ENCODE results near the gene SELENOO. TPM values are rescaled to one million over a fixed set of nuclear protein-coding genes. Genes with fewer than 3 reads are reported as not detected.

SELENOO gene
- total and polyA plus RNA-seq, 2 of the 13 experiments (the other 11 are each of a cell fraction or from before 2014, with no cell fraction given) = 14.4 to 19.0 TPM

DNA sequence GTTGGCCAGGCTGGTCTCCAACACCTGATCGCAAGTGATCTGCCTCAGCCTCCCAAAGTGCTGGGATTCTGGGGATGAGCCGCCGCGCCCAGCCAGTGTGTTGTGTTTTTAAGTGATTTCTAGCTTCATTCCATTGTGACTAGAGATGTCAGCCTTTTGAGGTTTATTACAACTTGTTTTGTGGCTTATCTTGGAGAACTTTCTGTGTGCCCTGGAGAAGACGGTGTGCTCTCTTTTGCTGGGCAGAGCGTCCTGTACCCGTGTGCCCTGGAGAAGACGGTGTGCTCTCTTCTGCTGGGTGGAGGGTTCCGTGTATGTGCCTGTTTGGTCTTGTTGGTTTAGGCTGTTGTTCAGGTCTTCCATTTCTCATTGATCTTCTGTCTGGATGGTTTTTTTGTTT, 12.5 kb downstream of the SELENOO start:
- Histone ChIP-seq H3K4me2 (ENCODE audit: low read depth, low read length) (no peak overlapping the region), H3K4me1 (ENCODE audit: insufficient read depth, low read length) (no peaks in the 10 kb centered on the region), H3K9me3 (ENCODE audit: low read length) (no peaks in the 10 kb centered on the region), H4K20me1 (ENCODE audit: insufficient read depth, low read length) (peaks cover 5% of the 10 kb centered on the region), H3K9ac (ENCODE audit: insufficient read depth, low read depth, low read length) (no peak overlapping the region), H3K79me2 (ENCODE audit: insufficient read depth, low read length) (peaks cover 25% of the 10 kb centered on the region), H2AFZ (ENCODE audit: low read length) (no peak overlapping the region), H3K4me3 (replicated peaks in 1 of 3; ENCODE audit: insufficient read depth in 1 of 3, low read depth in 2 of 3, low read length in 3 of 3) (no peak overlapping the region), H3K27ac (ENCODE audit: extremely low read length, insufficient read depth, low read length) (no peak overlapping the region), H3K36me3 (replicated peaks in 1 of 2; ENCODE audit: control insufficient read depth in 1 of 2, insufficient read depth in 2 of 2, low read length in 2 of 2) (peaks cover 17 to 68% of the 10 kb centered on the region in 2 experiments; a peak in 4 of 5 replicates), H3K27me3 (ENCODE audit: control insufficient read depth in 1 of 2, insufficient read depth in 2 of 2, low read length in 2 of 2) (no peaks in the 10 kb centered on the region)
- no peak for TF ChIP-seq ATF1 (CRISPR knock-in tag; IDR thresholded peaks at IDR 0.05)
- TF ChIP-seq MXI1 (IDR thresholded peaks at IDR 0.05; ENCODE audit: borderline replicate concordance, low read depth, low read length) = no peak
- TF ChIP-seq BHLHE40 (IDR thresholded peaks at IDR 0.05; ENCODE audit: low read length) = no peak
- TF ChIP-seq ZNF598 (CRISPR knock-in tag; IDR thresholded peaks at IDR 0.05; ENCODE audit: borderline replicate concordance) = no peak
- TF ChIP-seq, protein P1, sequence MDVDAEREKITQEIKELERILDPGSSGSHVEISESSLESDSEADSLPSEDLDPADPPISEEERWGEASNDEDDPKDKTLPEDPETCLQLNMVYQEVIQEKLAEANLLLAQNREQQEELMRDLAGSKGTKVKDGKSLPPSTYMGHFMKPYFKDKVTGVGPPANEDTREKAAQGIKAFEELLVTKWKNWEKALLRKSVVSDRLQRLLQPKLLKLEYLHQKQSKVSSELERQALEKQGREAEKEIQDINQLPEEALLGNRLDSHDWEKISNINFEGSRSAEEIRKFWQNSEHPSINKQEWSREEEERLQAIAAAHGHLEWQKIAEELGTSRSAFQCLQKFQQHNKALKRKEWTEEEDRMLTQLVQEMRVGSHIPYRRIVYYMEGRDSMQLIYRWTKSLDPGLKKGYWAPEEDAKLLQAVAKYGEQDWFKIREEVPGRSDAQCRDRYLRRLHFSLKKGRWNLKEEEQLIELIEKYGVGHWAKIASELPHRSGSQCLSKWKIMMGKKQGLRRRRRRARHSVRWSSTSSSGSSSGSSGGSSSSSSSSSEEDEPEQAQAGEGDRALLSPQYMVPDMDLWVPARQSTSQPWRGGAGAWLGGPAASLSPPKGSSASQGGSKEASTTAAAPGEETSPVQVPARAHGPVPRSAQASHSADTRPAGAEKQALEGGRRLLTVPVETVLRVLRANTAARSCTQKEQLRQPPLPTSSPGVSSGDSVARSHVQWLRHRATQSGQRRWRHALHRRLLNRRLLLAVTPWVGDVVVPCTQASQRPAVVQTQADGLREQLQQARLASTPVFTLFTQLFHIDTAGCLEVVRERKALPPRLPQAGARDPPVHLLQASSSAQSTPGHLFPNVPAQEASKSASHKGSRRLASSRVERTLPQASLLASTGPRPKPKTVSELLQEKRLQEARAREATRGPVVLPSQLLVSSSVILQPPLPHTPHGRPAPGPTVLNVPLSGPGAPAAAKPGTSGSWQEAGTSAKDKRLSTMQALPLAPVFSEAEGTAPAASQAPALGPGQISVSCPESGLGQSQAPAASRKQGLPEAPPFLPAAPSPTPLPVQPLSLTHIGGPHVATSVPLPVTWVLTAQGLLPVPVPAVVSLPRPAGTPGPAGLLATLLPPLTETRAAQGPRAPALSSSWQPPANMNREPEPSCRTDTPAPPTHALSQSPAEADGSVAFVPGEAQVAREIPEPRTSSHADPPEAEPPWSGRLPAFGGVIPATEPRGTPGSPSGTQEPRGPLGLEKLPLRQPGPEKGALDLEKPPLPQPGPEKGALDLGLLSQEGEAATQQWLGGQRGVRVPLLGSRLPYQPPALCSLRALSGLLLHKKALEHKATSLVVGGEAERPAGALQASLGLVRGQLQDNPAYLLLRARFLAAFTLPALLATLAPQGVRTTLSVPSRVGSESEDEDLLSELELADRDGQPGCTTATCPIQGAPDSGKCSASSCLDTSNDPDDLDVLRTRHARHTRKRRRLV (CRISPR knock-in tag; IDR thresholded peaks at IDR 0.05) = no peak
- no peak for TF ChIP-seq NR2F6 (IDR thresholded peaks at IDR 0.05)
- no peak for TF ChIP-seq NR2F6 (CRISPR knock-in tag; IDR thresholded peaks at IDR 0.05)
- no peak for TF ChIP-seq ZNF143 (CRISPR knock-in tag; IDR thresholded peaks at IDR 0.05)
- TF ChIP-seq CHD4 (IDR thresholded peaks at IDR 0.05; ENCODE audit: borderline replicate concordance, low read length) = no peak
- in situ Hi-C loops (cut with HindIII; ENCODE audit: extremely low pct_ligation_motif_present, low pct_unique_long_range_greater_than_20kb) (no loop called here), intact Hi-C loops (cut with micrococcal nuclease; ENCODE audit: unreplicated experiment) (no loop called here)
- POLR2A ChIA-PET = no interaction called here
- BruUV-seq (replicated peaks) = no TSS peak
- DNase-seq (ENCODE audit: low spot score) = no peak
- ATAC-seq = no peak
- FAIRE-seq = no peak
- 96% methylated on average over 9 of the region's 9 CpGs for WGBS (ENCODE audit: low lambda C conversion rate)
- CTCF ChIA-PET (ENCODE audit: low intra/inter-chr PET ratio, low total read pairs) = no interaction called here

All from HepG2 (cell line).